ENCODE results near the gene AMTN.
"Not testable (repeated sequence)": the region's sequence is repeated elsewhere in the genome, so short reads cannot be mapped to it uniquely, and the experiment has no call there.

AMTN gene

GRCh38 chr4:70518269-70518668, at the start of gene AMTN:
Gene AMTN (plus strand): TSS chr4:70518569. CDS start chr4:70518778, 209 bp downstream.
- TF ChIP-seq CTCF (conservative IDR thresholded peaks at IDR 0.05; ENCODE audit: control insufficient read depth, insufficient read depth, low read depth, low read length) = no peak
- no peak within 1 kb of the TSS for H3K4me3 ChIP-seq (ENCODE audit: control insufficient read depth, low read depth, low read length)
- DNase-seq (ENCODE audit: low read depth) = no peak

- no peak within 1 kb of the TSS for H3K4me3 ChIP-seq (ENCODE audit: control insufficient read depth, low read depth, low read length)
- TF ChIP-seq CTCF (conservative IDR thresholded peaks at IDR 0.05; ENCODE audit: control insufficient read depth, insufficient read depth, low read depth, low read length) = no peak
- no peak for DNase-seq (ENCODE audit: low read depth)
Observed at GRCh38 chr4:70471897-70472296, 46.5 kb upstream of the AMTN start, which contains the start of gene MUC7. Gene MUC7 (plus strand): TSS chr4:70472197. CDS start chr4:70474022, 1,825 bp downstream.

GRCh38 chr4:70473679-70474078, 44.7 kb upstream of the AMTN start:
- H3K4me3 ChIP-seq (ENCODE audit: control insufficient read depth, low read depth, low read length) = no peak overlapping the region
- no peak for DNase-seq (ENCODE audit: low read depth)
- no peak for TF ChIP-seq CTCF (conservative IDR thresholded peaks at IDR 0.05; ENCODE audit: control insufficient read depth, insufficient read depth, low read depth, low read length)

- no peak for DNase-seq (ENCODE audit: low read depth)
- no peak overlapping the region for H3K4me3 ChIP-seq (ENCODE audit: control insufficient read depth, low read depth, low read length)
- no peak for TF ChIP-seq CTCF (conservative IDR thresholded peaks at IDR 0.05; ENCODE audit: control insufficient read depth, insufficient read depth, low read depth, low read length)
Observed at GRCh38 chr4:70488748-70489147, 29.6 kb upstream of the AMTN start.

GRCh38 chr4:70496231-70496630, 22.1 kb upstream of the AMTN start:
- no peak for TF ChIP-seq CTCF (conservative IDR thresholded peaks at IDR 0.05; ENCODE audit: control insufficient read depth, insufficient read depth, low read depth, low read length)
- H3K4me3 ChIP-seq (ENCODE audit: control insufficient read depth, low read depth, low read length) = no peak overlapping the region
- DNase-seq (ENCODE audit: low read depth) = no peak

- DNase-seq (ENCODE audit: low read depth); H3K4me3 ChIP-seq (ENCODE audit: control insufficient read depth, low read depth, low read length): not testable (repeated sequence)
Observed at GRCh38 chr4:70501838-70502237, 16.5 kb upstream of the AMTN start.

- TF ChIP-seq CTCF (conservative IDR thresholded peaks at IDR 0.05; ENCODE audit: control insufficient read depth, insufficient read depth, low read depth, low read length) = no peak
- H3K4me3 ChIP-seq (ENCODE audit: control insufficient read depth, low read depth, low read length) = no peak overlapping the region
- no peak for DNase-seq (ENCODE audit: low read depth)
Observed at GRCh38 chr4:70504733-70505132, 13.6 kb upstream of the AMTN start.

Measured in fibroblast of mammary gland (primary cell).